WTC11 (cell line): ENCODE measurements around the gene SBK1. TPM values are rescaled to one million over a fixed set of nuclear protein-coding genes. Genes with fewer than 3 reads are reported as not detected.

Experiments
- ATAC-seq: fragments of 200-7000 bp; cut with Tn5 transposase; 2 replicates; pipeline ENCODE4 v1.10.0; 2021; ENCODE audit warnings: mild to moderate bottlenecking, moderate library complexity
- CTCF ChIA-PET: fragments of 300-600 bp; sonication (Branson Sonifier 250); formaldehyde crosslinking; loops from one replicate; lab custom pipeline; 2021; ENCODE audit warnings: antibody characterized with exemption; lab: Charles Lee
- POLR2A ChIA-PET: fragments of 350-600 bp; sonication (Branson Sonifier 250); formaldehyde crosslinking; loops from one replicate; lab custom pipeline; 2021; ENCODE audit warnings: antibody characterized with exemption; lab: Charles Lee
- DNase-seq: peaks from one replicate; pipeline ENCODE4 v3.0.0; 2021; ENCODE audit warnings: low spot score
- H3K27ac Mint-ChIP-seq: 2 replicates; pipeline ENCODE4 v1.8.0; 2021; ENCODE audit warnings: mixed read lengths
- H3K27me3 Mint-ChIP-seq: 2 replicates; pipeline ENCODE4 v1.8.0; 2021; ENCODE audit warnings: low read depth, mild to moderate bottlenecking, moderate library complexity, mixed read lengths
- H3K36me3 Mint-ChIP-seq: 2 replicates; pipeline ENCODE4 v1.8.0; 2021; ENCODE audit warnings: mixed read lengths
- H3K4me1 Mint-ChIP-seq: 2 replicates; pipeline ENCODE4 v1.8.0; 2022; ENCODE audit warnings: mixed read lengths
- H3K4me3 Mint-ChIP-seq: 2 replicates; pipeline ENCODE4 v1.8.0; 2021; ENCODE audit warnings: mild to moderate bottlenecking, moderate library complexity, mixed read lengths
- H3K9me3 Mint-ChIP-seq: 2 replicates; pipeline ENCODE4 v1.8.0; 2021; ENCODE audit warnings: mixed read lengths
- ATF1 ChIP-seq: sonication (generic); formaldehyde crosslinking; IDR thresholded peaks from 2 replicates; pipeline ENCODE4 v1.8.1; 2023; ENCODE audit warnings: mild to moderate bottlenecking, moderate library complexity, missing genetic modification reagents
- ATF3 ChIP-seq: sonication (generic); formaldehyde crosslinking; conservative IDR thresholded peaks from 2 replicates; pipeline ENCODE4 v1.8.1; 2022; ENCODE audit warnings: mild to moderate bottlenecking, missing genetic modification reagents
- ATF6 ChIP-seq: sonication (generic); formaldehyde crosslinking; IDR thresholded peaks from 2 replicates; pipeline ENCODE4 v1.8.1; 2023; ENCODE audit warnings: mild to moderate bottlenecking, missing genetic modification reagents
- CREB1 ChIP-seq: sonication (generic); formaldehyde crosslinking; IDR thresholded peaks from 2 replicates; pipeline ENCODE4 v1.8.0; 2023; ENCODE audit warnings: mild to moderate bottlenecking, missing genetic modification reagents
- CREM ChIP-seq: sonication (generic); formaldehyde crosslinking; IDR thresholded peaks from 2 replicates; pipeline ENCODE4 v1.8.1; 2022; ENCODE audit warnings: mild to moderate bottlenecking, missing genetic modification reagents, moderate library complexity
- FOXK1 ChIP-seq: sonication (generic); formaldehyde crosslinking; IDR thresholded peaks from 2 replicates; pipeline ENCODE4 v1.8.0; 2022; ENCODE audit warnings: mild to moderate bottlenecking, moderate library complexity, missing genetic modification reagents
- GABPB1 ChIP-seq: sonication (generic); formaldehyde crosslinking; IDR thresholded peaks from 2 replicates; pipeline ENCODE4 v1.8.1; 2023; ENCODE audit warnings: mild to moderate bottlenecking, missing genetic modification reagents
- IRF2 ChIP-seq: sonication (generic); formaldehyde crosslinking; IDR thresholded peaks from 2 replicates; pipeline ENCODE4 v1.8.0; 2022; ENCODE audit warnings: low read depth, missing genetic modification reagents, borderline replicate concordance
- KAT7 ChIP-seq: sonication (generic); formaldehyde crosslinking; IDR thresholded peaks from 2 replicates; pipeline ENCODE4 v1.8.1; 2023; ENCODE audit warnings: missing genetic modification reagents, mild to moderate bottlenecking, borderline replicate concordance
- MLX ChIP-seq: sonication (generic); formaldehyde crosslinking; IDR thresholded peaks from 2 replicates; pipeline ENCODE4 v1.8.1; 2023; ENCODE audit warnings: mild to moderate bottlenecking, missing genetic modification reagents, moderate library complexity
- MYBL2 ChIP-seq: sonication (generic); formaldehyde crosslinking; IDR thresholded peaks from 2 replicates; pipeline ENCODE4 v1.8.1; 2023; ENCODE audit warnings: mild to moderate bottlenecking, moderate library complexity, missing genetic modification reagents
- NR1H2 ChIP-seq: sonication (generic); formaldehyde crosslinking; IDR thresholded peaks from 2 replicates; pipeline ENCODE4 v1.9.0; 2021; ENCODE audit warnings: mild to moderate bottlenecking, moderate library complexity, missing genetic modification reagents
- SP1 ChIP-seq: sonication (generic); formaldehyde crosslinking; conservative IDR thresholded peaks from 2 replicates; pipeline ENCODE4 v1.8.1; 2022; ENCODE audit warnings: missing genetic modification reagents
- TEAD4 ChIP-seq: sonication (generic); formaldehyde crosslinking; IDR thresholded peaks from 2 replicates; pipeline ENCODE4 v1.8.0; 2022; ENCODE audit warnings: mild to moderate bottlenecking, missing genetic modification reagents
- ZBTB21 ChIP-seq: sonication (generic); formaldehyde crosslinking; IDR thresholded peaks from 2 replicates; pipeline ENCODE4 v1.8.1; 2023; ENCODE audit warnings: mild to moderate bottlenecking, missing genetic modification reagents, borderline replicate concordance
- ZNF263 ChIP-seq: sonication (generic); formaldehyde crosslinking; IDR thresholded peaks from 2 replicates; pipeline ENCODE4 v1.8.1; 2022; ENCODE audit warnings: low read depth, mild to moderate bottlenecking, moderate library complexity, missing genetic modification reagents
- ZNF416 ChIP-seq: fragments of 250-450 bp; sonication (Bioruptor Pico); IDR thresholded peaks from 2 replicates; pipeline ENCODE4 v1.9.0; 2021; ENCODE audit warnings: mild to moderate bottlenecking, inconsistent platforms
- ZNF512 ChIP-seq: sonication (generic); formaldehyde crosslinking; IDR thresholded peaks from 2 replicates; pipeline ENCODE4 v1.8.1; 2022; ENCODE audit warnings: missing genetic modification reagents, borderline replicate concordance
- ZNF532 ChIP-seq: fragments of 250-450 bp; sonication (Bioruptor Pico); IDR thresholded peaks from 2 replicates; pipeline ENCODE4 v1.9.0; 2021; ENCODE audit warnings: mild to moderate bottlenecking, borderline replicate concordance
- total RNA-seq: library from RNA; stranded (reverse); gene quantifications from 3 replicates; pipeline ENCODE4 v1.2.3, GENCODE V29; 2021
- TF ChIP-seq, protein P1 (sequence below): sonication (generic); formaldehyde crosslinking; IDR thresholded peaks from 2 replicates; pipeline ENCODE4 v1.8.0; 2022; ENCODE audit warnings: mild to moderate bottlenecking, missing genetic modification reagents

Gene SBK1
- total RNA-seq, 1 experiment from 2014 or later: 85.7 TPM

GRCh38 chr16:28250999-28251398, 41.3 kb upstream of the SBK1 start (continued):
- no peak for TF ChIP-seq MLX (CRISPR knock-in tag)
- no peak for TF ChIP-seq GABPB1 (CRISPR knock-in tag)
- no peak for TF ChIP-seq MYBL2 (CRISPR knock-in tag)
- TF ChIP-seq IRF2 (CRISPR knock-in tag): no peak

DNA sequence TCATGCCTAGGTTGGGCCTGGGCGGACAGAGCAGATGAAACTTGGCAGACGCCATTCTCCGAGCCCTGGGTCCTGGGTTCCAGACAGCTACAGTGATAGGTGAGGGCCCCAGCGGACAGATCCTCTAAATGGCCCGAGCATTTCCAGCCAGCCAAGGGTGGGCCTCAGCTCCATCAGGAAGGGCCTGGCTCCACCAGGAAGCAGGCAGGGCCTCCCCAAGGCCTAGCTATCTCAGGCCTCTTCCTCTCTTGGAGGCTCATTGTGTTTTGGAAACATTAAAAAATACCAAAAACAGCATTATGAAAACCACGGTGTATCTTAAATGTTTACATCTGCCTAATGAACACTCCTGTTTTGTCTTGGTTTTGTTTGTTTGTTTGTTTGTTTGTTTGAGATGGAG, 38.2 kb upstream of the SBK1 start:
- Mint-ChIP-seq H3K36me3 (no peaks in the 10 kb centered on the region), H3K4me3 (no peak overlapping the region), H3K27ac (no peak overlapping the region), H3K9me3 (0 out of 2 replicates have a peak, but pooled peaks cover 7% of the 10 kb centered on the region), H3K4me1 (peaks cover 50% of the 10 kb centered on the region), H3K27me3 (no peaks in the 10 kb centered on the region; the same call in 1 of the 2 replicates)
- TF ChIP-seq ZNF416 (CRISPR knock-in tag): no peak
- TF ChIP-seq TEAD4 (CRISPR knock-in tag): no peak
- no peak for TF ChIP-seq ATF3 (CRISPR knock-in tag)
- TF ChIP-seq CREM: no peak
- no peak for TF ChIP-seq FOXK1 (CRISPR knock-in tag)
- TF ChIP-seq CREB1 (CRISPR knock-in tag): no peak
- no peak for TF ChIP-seq ZNF512 (CRISPR knock-in tag)
- no peak for TF ChIP-seq MYBL2 (CRISPR knock-in tag)
- TF ChIP-seq IRF2 (CRISPR knock-in tag): no peak
- no peak for TF ChIP-seq SP1 (CRISPR knock-in tag)
- CTCF ChIA-PET: interaction anchor here (1.1 kb wide), 1 partner anchor 67 kb away, joined by 3 read pairs; no protein-coding TSS in a partner anchor
- DNase-seq: no peak
- POLR2A ChIA-PET: no interaction called here
- ATAC-seq: no peak

- Mint-ChIP-seq H3K4me1 (peaks cover 54% of the 10 kb centered on the region), H3K36me3 (no peaks in the 10 kb centered on the region)
- peak; percentile 34 for ATAC-seq
- DNase-seq: no peak
- no peak for TF ChIP-seq GABPB1 (CRISPR knock-in tag)
- no peak for TF ChIP-seq MYBL2 (CRISPR knock-in tag)
- TF ChIP-seq ZNF416 (CRISPR knock-in tag): no peak
- no peak for TF ChIP-seq ZBTB21 (CRISPR knock-in tag)
- TF ChIP-seq ZNF263 (CRISPR knock-in tag): no peak
- no peak for TF ChIP-seq NR1H2 (CRISPR knock-in tag)
- no peak for TF ChIP-seq KAT7 (CRISPR knock-in tag)
- TF ChIP-seq, protein P1, sequence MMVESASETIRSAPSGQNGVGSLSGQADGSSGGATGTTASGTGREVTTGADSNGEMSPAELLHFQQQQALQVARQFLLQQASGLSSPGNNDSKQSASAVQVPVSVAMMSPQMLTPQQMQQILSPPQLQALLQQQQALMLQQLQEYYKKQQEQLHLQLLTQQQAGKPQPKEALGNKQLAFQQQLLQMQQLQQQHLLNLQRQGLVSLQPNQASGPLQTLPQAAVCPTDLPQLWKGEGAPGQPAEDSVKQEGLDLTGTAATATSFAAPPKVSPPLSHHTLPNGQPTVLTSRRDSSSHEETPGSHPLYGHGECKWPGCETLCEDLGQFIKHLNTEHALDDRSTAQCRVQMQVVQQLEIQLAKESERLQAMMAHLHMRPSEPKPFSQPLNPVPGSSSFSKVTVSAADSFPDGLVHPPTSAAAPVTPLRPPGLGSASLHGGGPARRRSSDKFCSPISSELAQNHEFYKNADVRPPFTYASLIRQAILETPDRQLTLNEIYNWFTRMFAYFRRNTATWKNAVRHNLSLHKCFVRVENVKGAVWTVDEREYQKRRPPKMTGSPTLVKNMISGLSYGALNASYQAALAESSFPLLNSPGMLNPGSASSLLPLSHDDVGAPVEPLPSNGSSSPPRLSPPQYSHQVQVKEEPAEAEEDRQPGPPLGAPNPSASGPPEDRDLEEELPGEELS (CRISPR knock-in tag): no peak
- TF ChIP-seq ATF6: no peak
- TF ChIP-seq ATF1 (CRISPR knock-in tag): no peak
- no peak for TF ChIP-seq ZNF532 (CRISPR knock-in tag)
- TF ChIP-seq, all 79 proteins: peak for 0
- Mint-ChIP-seq H3K27ac (no peak overlapping the region), H3K4me3 (no peak overlapping the region), H3K27me3 (no peaks in the 10 kb centered on the region), H3K9me3 (0 out of 2 replicates have a peak, but pooled peaks cover 7% of the 10 kb centered on the region)
- POLR2A ChIA-PET: no interaction called here
- CTCF ChIA-PET: interaction anchor here (1.2 kb wide), 1 partner anchor 38 kb away, joined by 3 read pairs; no protein-coding TSS in a partner anchor
Measured at GRCh38 chr16:28255838-28256237, 36.5 kb upstream of the SBK1 start.
